Vagina (tissue), 2 donors: ENCODE data around the gene ABLIM2. TPM values are rescaled to one million over a fixed set of nuclear protein-coding genes. Genes with fewer than 3 reads are reported as not detected.

ENCODE experiments used
- DNase-seq, 2 donors: peaks; one replicate each; pipeline ENCODE4 v3.0.0-alpha.2; 2017; ENCODE audit errors: extremely low spot score in 2 of 2
- H3K27ac ChIP-seq: fragments of 200-600 bp; sonication (generic); one replicate; pipeline ENCODE4 v1.5.1; 2019
- H3K27me3 ChIP-seq: fragments of 200-600 bp; sonication (generic); one replicate; pipeline ENCODE4 v1.5.1; 2019
- H3K36me3 ChIP-seq, 2 donors: fragments of 200-600 bp; sonication (generic); one replicate each; pipeline ENCODE4 v1.5.1; 2017 to 2019
- H3K4me1 ChIP-seq: fragments of 200-600 bp; sonication (generic); one replicate; pipeline ENCODE4 v1.5.1; 2019
- H3K4me3 ChIP-seq, 2 donors: fragments of 200-600 bp; sonication (generic); 1 replicate in 1 of 2; 2 replicates in 1 of 2; pipeline ENCODE4 v1.5.1; 2016 to 2019
- H3K9me3 ChIP-seq: fragments of 200-600 bp; sonication (generic); one replicate; pipeline ENCODE4 v1.5.1; 2019
- CTCF ChIP-seq, 3 experiments: fragments of 450-650 bp in 2 of 3; fragments of 200-600 bp in 1 of 3; sonication (generic) in 1 of 3; IDR thresholded peaks; one replicate each; pipeline ENCODE4 v1.5.1; 2017 to 2019; ENCODE audit warnings: antibody characterized with exemption in 3 of 3, mild to moderate bottlenecking in 2 of 3, moderate library complexity in 2 of 3
- POLR2A ChIP-seq, 2 donors: fragments of 450-650 bp; IDR thresholded peaks; one replicate each; pipeline ENCODE4 v1.6.1; 2017; ENCODE audit warnings: antibody characterized with exemption in 2 of 2, mild to moderate bottlenecking in 2 of 2, moderate library complexity in 2 of 2
- POLR2AphosphoS5 ChIP-seq, 2 donors: sonication (generic); formaldehyde crosslinking; IDR thresholded peaks; one replicate each; pipeline ENCODE4 v1.9.0; 2017; ENCODE audit warnings: antibody characterized with exemption in 2 of 2, mild to moderate bottlenecking in 2 of 2, low read depth in 1 of 2; ENCODE audit not compliant: insufficient read depth in 1 of 2
- intact Hi-C: fragments of 100-400 bp; cut with DNase I; formaldehyde crosslinking; loops from one replicate; pipeline ENCODE4 v1.15.1; 2023
- total RNA-seq: library from RNA; depleted of rRNA; stranded (reverse); fragments of >200 nt; gene quantifications from one replicate; pipeline ENCODE4 v1.2.3, GENCODE V29; 2016

ABLIM2 gene
- total RNA-seq, 1 donor from 2014 or later: 15.5 TPM

- no peak for TF ChIP-seq POLR2AphosphoS5 (IDR thresholded peaks at IDR 0.05; ENCODE audit: insufficient read depth in 1 of 2, low read depth in 1 of 2)
- TF ChIP-seq POLR2A (IDR thresholded peaks at IDR 0.05): no peak
- no peak for TF ChIP-seq CTCF (IDR thresholded peaks at IDR 0.05)
- H3K9me3 ChIP-seq: no peaks in the 10 kb centered on the region
- H3K27me3 ChIP-seq: no peaks in the 10 kb centered on the region
- H3K4me1 ChIP-seq: no peaks in the 10 kb centered on the region
- no peak overlapping the region for H3K27ac ChIP-seq
- intact Hi-C loops: no loop called here
- H3K36me3 ChIP-seq: no peaks in the 10 kb centered on the region
- no peak for DNase-seq
- H3K4me3 ChIP-seq: no peak overlapping the region
Measured at GRCh38 chr4:8008391-8008790, 150.2 kb downstream of the ABLIM2 start.

DNA sequence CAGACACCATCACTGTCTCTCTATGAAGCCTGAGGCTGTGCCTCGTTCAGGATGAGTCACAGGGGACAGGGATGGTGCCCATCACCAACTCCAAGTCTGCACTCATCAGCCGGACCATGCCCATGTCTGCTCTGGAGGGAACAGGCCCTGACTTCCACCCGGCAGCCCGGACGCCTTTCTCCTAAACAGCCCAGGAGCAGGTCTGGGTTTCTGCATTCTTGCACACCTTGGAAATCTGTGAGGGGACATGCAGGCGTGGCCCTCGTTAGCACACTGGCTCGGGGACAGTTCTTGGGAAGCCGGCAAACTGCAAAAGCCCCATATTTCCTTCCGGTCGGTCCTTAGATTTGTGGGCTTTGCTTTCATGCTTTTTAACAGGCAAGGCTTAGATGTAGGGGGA lies 151.0 kb downstream of the ABLIM2 start:
- Histone ChIP-seq H3K27me3 (no peaks in the 10 kb centered on the region), H3K27ac (no peak overlapping the region), H3K4me3 (no peak overlapping the region), H3K9me3 (no peaks in the 10 kb centered on the region), H3K36me3 (no peaks in the 10 kb centered on the region), H3K4me1 (no peaks in the 10 kb centered on the region)
- intact Hi-C loops: no loop called here
- no peak for TF ChIP-seq POLR2AphosphoS5 (IDR thresholded peaks at IDR 0.05; ENCODE audit: insufficient read depth in 1 of 2, low read depth in 1 of 2)
- no peak for TF ChIP-seq CTCF (IDR thresholded peaks at IDR 0.05)
- no peak for DNase-seq

GRCh38 chr4:8006471-8006870 lies 152.1 kb downstream of the ABLIM2 start:
- Histone ChIP-seq H3K4me1 (no peaks in the 10 kb centered on the region), H3K36me3 (no peaks in the 10 kb centered on the region), H3K27ac (no peak overlapping the region), H3K4me3 (no peak overlapping the region), H3K27me3 (no peaks in the 10 kb centered on the region), H3K9me3 (no peaks in the 10 kb centered on the region)
- intact Hi-C loops: no loop called here
- DNase-seq: no peak
- TF ChIP-seq POLR2AphosphoS5 (IDR thresholded peaks at IDR 0.05; ENCODE audit: insufficient read depth in 1 of 2, low read depth in 1 of 2) (no peak), POLR2A (IDR thresholded peaks at IDR 0.05) (no peak)

DNA sequence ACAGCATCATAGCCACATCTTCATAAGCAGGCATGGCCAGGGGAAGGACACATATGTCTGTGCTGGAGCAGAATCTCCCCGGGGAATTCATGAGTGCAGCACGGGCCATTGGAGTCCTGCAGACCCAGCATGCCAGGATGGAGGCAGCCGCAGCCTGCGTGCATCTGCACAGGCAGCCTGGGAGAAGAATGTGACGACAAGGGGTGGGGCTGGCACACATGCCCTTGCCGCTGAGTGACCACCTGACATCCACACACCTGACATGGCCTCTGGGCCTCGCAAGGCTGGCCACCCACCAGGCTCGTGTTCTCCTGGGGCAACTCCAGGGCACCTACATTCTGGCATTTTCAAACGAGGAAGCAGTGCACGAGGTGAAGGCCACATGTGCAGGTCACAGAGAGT lies 152.8 kb downstream of the ABLIM2 start:
- DNase-seq: no peak
- no peaks in the 10 kb centered on the region for H3K36me3 ChIP-seq
- H3K4me3 ChIP-seq: no peak overlapping the region
- no peaks in the 10 kb centered on the region for H3K4me1 ChIP-seq
- no peaks in the 10 kb centered on the region for H3K27me3 ChIP-seq
- intact Hi-C loops: no loop called here
- TF ChIP-seq POLR2AphosphoS5 (IDR thresholded peaks at IDR 0.05; ENCODE audit: insufficient read depth in 1 of 2, low read depth in 1 of 2) (no peak), POLR2A (IDR thresholded peaks at IDR 0.05) (no peak), CTCF (IDR thresholded peaks at IDR 0.05) (no peak)
- H3K9me3 ChIP-seq: no peaks in the 10 kb centered on the region
- H3K27ac ChIP-seq: no peak overlapping the region

- DNase-seq: no peak
- Histone ChIP-seq H3K27me3 (no peaks in the 10 kb centered on the region), H3K27ac (no peak overlapping the region), H3K4me1 (no peaks in the 10 kb centered on the region), H3K36me3 (no peaks in the 10 kb centered on the region), H3K9me3 (no peaks in the 10 kb centered on the region), H3K4me3 (no peak overlapping the region)
- intact Hi-C loops: no loop called here
- TF ChIP-seq POLR2AphosphoS5 (IDR thresholded peaks at IDR 0.05; ENCODE audit: insufficient read depth in 1 of 2, low read depth in 1 of 2) (no peak), CTCF (IDR thresholded peaks at IDR 0.05) (no peak), POLR2A (IDR thresholded peaks at IDR 0.05) (no peak)
Measured at GRCh38 chr4:8005033-8005808, 153.4 kb downstream of the ABLIM2 start.
